K562 (cell line): ENCODE measurements around the gene KIF3B. TPM values are rescaled to one million over a fixed set of nuclear protein-coding genes. Genes with fewer than 3 reads are reported as not detected.

ENCODE experiments used
- MAZ ChIP-seq, 2 experiments: fragments of 450-650 bp in 1 of 2; sonication (generic) in 1 of 2; formaldehyde crosslinking; IDR thresholded peaks in 1 of 2; conservative IDR thresholded peaks in 1 of 2; 2 replicates each; pipeline versions ENCODE4 v1.4.0 to v1.5.0; 2020; ENCODE audit warnings: mild to moderate bottlenecking in 1 of 2, missing genetic modification reagents in 1 of 2
- NFE2L1 ChIP-seq: fragments of 450-650 bp; IDR thresholded peaks from 2 replicates; pipeline ENCODE4 v1.6.1; 2016; ENCODE audit warnings: missing genetic modification characterization, low read depth, mild to moderate bottlenecking, missing compliant biosample characterization, moderate library complexity, borderline replicate concordance
- NR2F6 ChIP-seq: fragments of 450-650 bp; formaldehyde crosslinking; IDR thresholded peaks from 2 replicates; pipeline ENCODE4 v1.4.0; 2020; ENCODE audit warnings: mild to moderate bottlenecking
- NR3C1 ChIP-seq: sonication (generic); formaldehyde crosslinking; IDR thresholded peaks from 2 replicates; pipeline ENCODE4 v1.8.1; 2022; ENCODE audit warnings: missing genetic modification reagents
- SMARCA4 ChIP-seq: fragments of 450-650 bp; IDR thresholded peaks from 2 replicates; pipeline ENCODE4 v1.6.1; 2016
- TFAM ChIP-seq: fragments of 250-450 bp; sonication (Bioruptor Pico); conservative IDR thresholded peaks from 2 replicates; pipeline ENCODE4 v1.5.0; 2021; ENCODE audit warnings: mild to moderate bottlenecking, moderate library complexity
- ZNF224 ChIP-seq: sonication (generic); formaldehyde crosslinking; IDR thresholded peaks from 2 replicates; pipeline ENCODE4 v1.8.0; 2022; ENCODE audit warnings: mild to moderate bottlenecking, missing genetic modification reagents
- ZNF408 ChIP-seq: fragments of 250-450 bp; sonication (Bioruptor Pico); IDR thresholded peaks from 2 replicates; pipeline ENCODE4 v1.4.0; 2020; ENCODE audit warnings: low read depth, mild to moderate bottlenecking, moderate library complexity
- ZNF785 ChIP-seq: fragments of 250-450 bp; sonication (Bioruptor Pico); IDR thresholded peaks from 2 replicates; pipeline ENCODE4 v1.4.0; 2020; ENCODE audit warnings: mild to moderate bottlenecking
- polyA plus RNA-seq, 8 experiments: library from polyadenylated mRNA; depleted of rRNA in 4 of 8; stranded (reverse) in 5 of 8; unstranded in 3 of 8; fragments of >200 nt; fragmentation: Nextera tagmentation in 2 of 8; fragmentation: Illumina TruSeq in 1 of 8; extraction: Ambion mirVana in 2 of 8; extraction: Trizol in 1 of 8; gene quantifications; 2 replicates each; pipeline versions ENCODE4 v1.2.1 to v1.2.3, GENCODE V29; 2011 to 2014; ENCODE audit warnings: inconsistent platforms in 1 of 8, missing spikeins in 1 of 8
- total RNA-seq, 7 experiments: library from RNA; depleted of rRNA in 6 of 7; stranded (reverse); fragments of >200 nt in 6 of 7; fragmentation: Illumina TruSeq in 2 of 7; extraction: Trizol in 2 of 7; gene quantifications; 2 replicates each; pipeline versions ENCODE4 v1.2.1 to v1.2.3, GENCODE V29; 2011 to 2021; ENCODE audit warnings: low replicate concordance in 1 of 7
- TF ChIP-seq, protein P1 (sequence below): sonication (generic); formaldehyde crosslinking; IDR thresholded peaks from 2 replicates; pipeline ENCODE4 v1.8.0; 2022; ENCODE audit warnings: mild to moderate bottlenecking, missing genetic modification reagents
- TF ChIP-seq, protein P2 (sequence below): fragments of 450-650 bp; IDR thresholded peaks from 2 replicates; pipeline ENCODE4 v1.6.1; 2016; ENCODE audit warnings: mild to moderate bottlenecking, moderate library complexity
- TF ChIP-seq, protein P3 (sequence below): fragments of 150-350 bp; IDR thresholded peaks from 2 replicates; pipeline ENCODE4 v1.6.1; 2014; ENCODE audit warnings: low read depth, mild to moderate bottlenecking, low read length, borderline replicate concordance

KIF3B gene
- total and polyA plus RNA-seq, 9 of the 15 experiments (the other 6 are each of a cell fraction or from before 2014, with no cell fraction given) = 2.9 to 12.3 (median 8.6) TPM

DNA sequence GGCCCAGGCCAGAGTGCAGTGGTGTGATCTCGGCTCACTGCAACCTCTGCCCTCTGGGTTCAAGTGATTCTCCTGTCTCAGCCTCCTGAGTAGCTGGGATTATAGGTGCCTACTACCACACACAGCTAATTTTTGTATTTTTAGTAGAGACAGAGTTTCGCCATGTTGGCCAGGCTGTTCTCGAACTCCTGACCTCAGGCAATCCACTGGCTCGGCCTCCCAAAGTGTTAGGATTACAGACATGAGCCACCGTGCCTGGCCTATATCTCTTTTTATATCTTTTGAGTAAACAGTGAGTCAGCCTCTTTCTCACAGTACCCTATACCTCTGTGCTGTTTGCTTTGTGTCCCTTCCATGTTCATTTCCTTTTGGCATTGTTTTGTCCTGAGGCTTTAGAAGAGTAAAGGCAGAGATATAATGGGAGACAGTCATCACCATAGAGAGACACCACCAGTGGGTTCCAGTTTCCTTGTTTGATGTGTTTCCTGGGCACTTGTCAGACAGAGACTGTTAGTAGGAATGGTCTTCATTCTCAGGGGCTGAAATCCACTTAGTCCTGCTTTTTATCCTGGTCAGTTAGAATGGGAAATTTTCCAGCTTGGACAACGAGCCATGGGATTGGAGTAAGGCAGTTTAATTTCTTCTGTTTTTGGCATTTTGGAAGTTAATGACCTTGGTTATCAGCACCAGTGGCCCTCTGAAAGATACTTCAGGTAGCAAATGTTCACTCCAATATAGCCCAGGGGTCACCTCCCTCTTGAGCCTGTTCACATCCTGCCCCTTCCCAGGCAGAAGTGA is 48.5 kb downstream of the KIF3B start (continued):
- TF ChIP-seq, protein P1, sequence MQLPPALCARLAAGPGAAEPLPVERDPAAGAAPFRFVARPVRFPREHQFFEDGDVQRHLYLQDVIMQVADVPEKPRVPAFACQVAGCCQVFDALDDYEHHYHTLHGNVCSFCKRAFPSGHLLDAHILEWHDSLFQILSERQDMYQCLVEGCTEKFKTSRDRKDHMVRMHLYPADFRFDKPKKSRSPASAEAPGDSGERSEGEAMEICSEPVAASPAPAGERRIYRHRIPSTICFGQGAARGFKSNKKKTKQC (CRISPR knock-in tag) = no peak
- TF ChIP-seq NFE2L1 (no peak), ZNF224 (CRISPR knock-in tag) (no peak), ZNF785 (CRISPR knock-in tag) (no peak), TFAM (CRISPR knock-in tag) (no peak), NR2F6 (no peak), MAZ (CRISPR knock-in tag; conservative IDR thresholded peaks at IDR 0.05 in 1 of 2, IDR thresholded peaks at IDR 0.05 in 1 of 2) (no peak; a peak in 1 of 4 replicates), SMARCA4 (peak; percentile 88), NR3C1 (CRISPR knock-in tag) (no peak), ZNF408 (CRISPR knock-in tag) (no peak)
- TF ChIP-seq, protein P2, sequence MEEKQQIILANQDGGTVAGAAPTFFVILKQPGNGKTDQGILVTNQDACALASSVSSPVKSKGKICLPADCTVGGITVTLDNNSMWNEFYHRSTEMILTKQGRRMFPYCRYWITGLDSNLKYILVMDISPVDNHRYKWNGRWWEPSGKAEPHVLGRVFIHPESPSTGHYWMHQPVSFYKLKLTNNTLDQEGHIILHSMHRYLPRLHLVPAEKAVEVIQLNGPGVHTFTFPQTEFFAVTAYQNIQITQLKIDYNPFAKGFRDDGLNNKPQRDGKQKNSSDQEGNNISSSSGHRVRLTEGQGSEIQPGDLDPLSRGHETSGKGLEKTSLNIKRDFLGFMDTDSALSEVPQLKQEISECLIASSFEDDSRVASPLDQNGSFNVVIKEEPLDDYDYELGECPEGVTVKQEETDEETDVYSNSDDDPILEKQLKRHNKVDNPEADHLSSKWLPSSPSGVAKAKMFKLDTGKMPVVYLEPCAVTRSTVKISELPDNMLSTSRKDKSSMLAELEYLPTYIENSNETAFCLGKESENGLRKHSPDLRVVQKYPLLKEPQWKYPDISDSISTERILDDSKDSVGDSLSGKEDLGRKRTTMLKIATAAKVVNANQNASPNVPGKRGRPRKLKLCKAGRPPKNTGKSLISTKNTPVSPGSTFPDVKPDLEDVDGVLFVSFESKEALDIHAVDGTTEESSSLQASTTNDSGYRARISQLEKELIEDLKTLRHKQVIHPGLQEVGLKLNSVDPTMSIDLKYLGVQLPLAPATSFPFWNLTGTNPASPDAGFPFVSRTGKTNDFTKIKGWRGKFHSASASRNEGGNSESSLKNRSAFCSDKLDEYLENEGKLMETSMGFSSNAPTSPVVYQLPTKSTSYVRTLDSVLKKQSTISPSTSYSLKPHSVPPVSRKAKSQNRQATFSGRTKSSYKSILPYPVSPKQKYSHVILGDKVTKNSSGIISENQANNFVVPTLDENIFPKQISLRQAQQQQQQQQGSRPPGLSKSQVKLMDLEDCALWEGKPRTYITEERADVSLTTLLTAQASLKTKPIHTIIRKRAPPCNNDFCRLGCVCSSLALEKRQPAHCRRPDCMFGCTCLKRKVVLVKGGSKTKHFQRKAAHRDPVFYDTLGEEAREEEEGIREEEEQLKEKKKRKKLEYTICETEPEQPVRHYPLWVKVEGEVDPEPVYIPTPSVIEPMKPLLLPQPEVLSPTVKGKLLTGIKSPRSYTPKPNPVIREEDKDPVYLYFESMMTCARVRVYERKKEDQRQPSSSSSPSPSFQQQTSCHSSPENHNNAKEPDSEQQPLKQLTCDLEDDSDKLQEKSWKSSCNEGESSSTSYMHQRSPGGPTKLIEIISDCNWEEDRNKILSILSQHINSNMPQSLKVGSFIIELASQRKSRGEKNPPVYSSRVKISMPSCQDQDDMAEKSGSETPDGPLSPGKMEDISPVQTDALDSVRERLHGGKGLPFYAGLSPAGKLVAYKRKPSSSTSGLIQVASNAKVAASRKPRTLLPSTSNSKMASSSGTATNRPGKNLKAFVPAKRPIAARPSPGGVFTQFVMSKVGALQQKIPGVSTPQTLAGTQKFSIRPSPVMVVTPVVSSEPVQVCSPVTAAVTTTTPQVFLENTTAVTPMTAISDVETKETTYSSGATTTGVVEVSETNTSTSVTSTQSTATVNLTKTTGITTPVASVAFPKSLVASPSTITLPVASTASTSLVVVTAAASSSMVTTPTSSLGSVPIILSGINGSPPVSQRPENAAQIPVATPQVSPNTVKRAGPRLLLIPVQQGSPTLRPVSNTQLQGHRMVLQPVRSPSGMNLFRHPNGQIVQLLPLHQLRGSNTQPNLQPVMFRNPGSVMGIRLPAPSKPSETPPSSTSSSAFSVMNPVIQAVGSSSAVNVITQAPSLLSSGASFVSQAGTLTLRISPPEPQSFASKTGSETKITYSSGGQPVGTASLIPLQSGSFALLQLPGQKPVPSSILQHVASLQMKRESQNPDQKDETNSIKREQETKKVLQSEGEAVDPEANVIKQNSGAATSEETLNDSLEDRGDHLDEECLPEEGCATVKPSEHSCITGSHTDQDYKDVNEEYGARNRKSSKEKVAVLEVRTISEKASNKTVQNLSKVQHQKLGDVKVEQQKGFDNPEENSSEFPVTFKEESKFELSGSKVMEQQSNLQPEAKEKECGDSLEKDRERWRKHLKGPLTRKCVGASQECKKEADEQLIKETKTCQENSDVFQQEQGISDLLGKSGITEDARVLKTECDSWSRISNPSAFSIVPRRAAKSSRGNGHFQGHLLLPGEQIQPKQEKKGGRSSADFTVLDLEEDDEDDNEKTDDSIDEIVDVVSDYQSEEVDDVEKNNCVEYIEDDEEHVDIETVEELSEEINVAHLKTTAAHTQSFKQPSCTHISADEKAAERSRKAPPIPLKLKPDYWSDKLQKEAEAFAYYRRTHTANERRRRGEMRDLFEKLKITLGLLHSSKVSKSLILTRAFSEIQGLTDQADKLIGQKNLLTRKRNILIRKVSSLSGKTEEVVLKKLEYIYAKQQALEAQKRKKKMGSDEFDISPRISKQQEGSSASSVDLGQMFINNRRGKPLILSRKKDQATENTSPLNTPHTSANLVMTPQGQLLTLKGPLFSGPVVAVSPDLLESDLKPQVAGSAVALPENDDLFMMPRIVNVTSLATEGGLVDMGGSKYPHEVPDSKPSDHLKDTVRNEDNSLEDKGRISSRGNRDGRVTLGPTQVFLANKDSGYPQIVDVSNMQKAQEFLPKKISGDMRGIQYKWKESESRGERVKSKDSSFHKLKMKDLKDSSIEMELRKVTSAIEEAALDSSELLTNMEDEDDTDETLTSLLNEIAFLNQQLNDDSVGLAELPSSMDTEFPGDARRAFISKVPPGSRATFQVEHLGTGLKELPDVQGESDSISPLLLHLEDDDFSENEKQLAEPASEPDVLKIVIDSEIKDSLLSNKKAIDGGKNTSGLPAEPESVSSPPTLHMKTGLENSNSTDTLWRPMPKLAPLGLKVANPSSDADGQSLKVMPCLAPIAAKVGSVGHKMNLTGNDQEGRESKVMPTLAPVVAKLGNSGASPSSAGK = no peak
- TF ChIP-seq, protein P3, sequence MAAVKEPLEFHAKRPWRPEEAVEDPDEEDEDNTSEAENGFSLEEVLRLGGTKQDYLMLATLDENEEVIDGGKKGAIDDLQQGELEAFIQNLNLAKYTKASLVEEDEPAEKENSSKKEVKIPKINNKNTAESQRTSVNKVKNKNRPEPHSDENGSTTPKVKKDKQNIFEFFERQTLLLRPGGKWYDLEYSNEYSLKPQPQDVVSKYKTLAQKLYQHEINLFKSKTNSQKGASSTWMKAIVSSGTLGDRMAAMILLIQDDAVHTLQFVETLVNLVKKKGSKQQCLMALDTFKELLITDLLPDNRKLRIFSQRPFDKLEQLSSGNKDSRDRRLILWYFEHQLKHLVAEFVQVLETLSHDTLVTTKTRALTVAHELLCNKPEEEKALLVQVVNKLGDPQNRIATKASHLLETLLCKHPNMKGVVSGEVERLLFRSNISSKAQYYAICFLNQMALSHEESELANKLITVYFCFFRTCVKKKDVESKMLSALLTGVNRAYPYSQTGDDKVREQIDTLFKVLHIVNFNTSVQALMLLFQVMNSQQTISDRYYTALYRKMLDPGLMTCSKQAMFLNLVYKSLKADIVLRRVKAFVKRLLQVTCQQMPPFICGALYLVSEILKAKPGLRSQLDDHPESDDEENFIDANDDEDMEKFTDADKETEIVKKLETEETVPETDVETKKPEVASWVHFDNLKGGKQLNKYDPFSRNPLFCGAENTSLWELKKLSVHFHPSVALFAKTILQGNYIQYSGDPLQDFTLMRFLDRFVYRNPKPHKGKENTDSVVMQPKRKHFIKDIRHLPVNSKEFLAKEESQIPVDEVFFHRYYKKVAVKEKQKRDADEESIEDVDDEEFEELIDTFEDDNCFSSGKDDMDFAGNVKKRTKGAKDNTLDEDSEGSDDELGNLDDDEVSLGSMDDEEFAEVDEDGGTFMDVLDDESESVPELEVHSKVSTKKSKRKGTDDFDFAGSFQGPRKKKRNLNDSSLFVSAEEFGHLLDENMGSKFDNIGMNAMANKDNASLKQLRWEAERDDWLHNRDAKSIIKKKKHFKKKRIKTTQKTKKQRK = no peak
